GM13976 (cell line): ENCODE data around the gene GATA5.

Source experiments
- DNase-seq: peaks from one replicate; pipeline ENCODE4 v3.0.0; 2012; ENCODE audit warnings: low spot score
- CTCF ChIP-seq: IDR thresholded peaks from 2 replicates; pipeline ENCODE4 v1.5.1; 2012; ENCODE audit warnings: borderline replicate concordance, mild to moderate bottlenecking; ENCODE audit not compliant: insufficient read depth; ENCODE audit errors: extremely low read depth, missing control alignments, control extremely low read depth
- in situ Hi-C: fragments of 300-500 bp; cut with MboI; formaldehyde crosslinking; loops from one replicate; pipeline ENCODE4 v1.12.0; 2022; ENCODE audit warnings: low sequenced_read_pairs, mixed read lengths, inconsistent platforms; ENCODE audit not compliant: unreplicated experiment

Gene GATA5

DNA sequence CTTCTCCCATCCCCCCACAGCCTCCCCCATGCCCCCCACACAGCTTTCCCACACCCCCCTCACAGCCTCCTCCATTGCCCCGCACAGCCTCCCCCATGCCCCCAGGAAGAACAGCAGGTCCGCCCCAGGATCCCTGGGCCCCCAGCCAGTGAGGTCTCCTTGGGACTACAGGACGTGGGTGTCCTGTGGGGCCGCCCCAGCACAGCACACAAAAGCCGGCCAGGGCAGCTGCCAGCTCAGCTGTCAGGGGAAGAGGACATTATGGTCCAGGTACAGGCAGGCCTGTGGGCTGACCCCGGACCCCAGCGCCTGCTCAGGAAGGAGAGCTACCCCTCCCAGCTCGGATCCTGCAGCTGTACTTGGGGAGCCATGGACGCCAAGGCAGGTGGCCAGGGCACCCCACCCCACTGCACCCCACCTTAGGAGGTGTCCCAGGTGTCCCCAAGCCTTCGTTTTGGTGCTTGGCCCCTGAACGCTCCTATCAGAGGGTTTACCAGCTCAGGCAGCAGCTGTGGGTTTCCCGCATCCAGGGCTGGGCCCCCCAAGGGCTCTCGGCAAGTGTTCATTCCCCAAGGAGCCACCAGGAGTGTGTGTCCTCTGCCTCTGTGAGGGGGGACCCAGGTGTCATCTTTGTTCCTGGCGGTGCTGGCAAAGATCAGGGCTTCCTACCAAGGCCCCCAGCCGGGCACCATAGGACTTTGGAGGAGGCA is 42.3 kb upstream of the GATA5 start:
- TF ChIP-seq CTCF: no peak
- DNase-seq: no peak
- in situ Hi-C loops: no loop called here

DNA sequence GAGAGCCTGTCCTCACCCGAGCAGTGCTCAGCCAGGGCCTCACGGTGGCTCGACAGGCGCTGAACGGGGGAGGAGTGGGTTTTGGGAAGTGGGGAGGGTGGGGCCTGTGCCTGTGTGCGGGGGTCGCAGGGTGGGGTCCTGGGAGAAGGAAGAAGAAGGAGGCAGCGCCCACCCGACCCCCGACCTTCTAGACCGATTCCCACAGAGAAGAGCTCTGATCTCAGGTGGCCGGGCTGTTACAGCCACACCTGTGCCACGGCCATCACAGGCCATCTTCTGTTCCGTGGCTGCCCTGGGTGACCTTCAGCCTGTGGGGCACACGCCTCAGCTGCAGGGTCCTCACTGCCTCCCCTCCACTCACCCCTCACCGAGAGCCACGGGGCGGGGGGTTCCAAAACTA is 41.4 kb upstream of the GATA5 start:
- DNase-seq: no peak
- no peak for TF ChIP-seq CTCF
- in situ Hi-C loops: no loop called here

GRCh38 chr20:62516338-62516737 is 40.5 kb upstream of the GATA5 start:
- in situ Hi-C loops: no loop called here
- no peak for TF ChIP-seq CTCF
- no peak for DNase-seq

DNA sequence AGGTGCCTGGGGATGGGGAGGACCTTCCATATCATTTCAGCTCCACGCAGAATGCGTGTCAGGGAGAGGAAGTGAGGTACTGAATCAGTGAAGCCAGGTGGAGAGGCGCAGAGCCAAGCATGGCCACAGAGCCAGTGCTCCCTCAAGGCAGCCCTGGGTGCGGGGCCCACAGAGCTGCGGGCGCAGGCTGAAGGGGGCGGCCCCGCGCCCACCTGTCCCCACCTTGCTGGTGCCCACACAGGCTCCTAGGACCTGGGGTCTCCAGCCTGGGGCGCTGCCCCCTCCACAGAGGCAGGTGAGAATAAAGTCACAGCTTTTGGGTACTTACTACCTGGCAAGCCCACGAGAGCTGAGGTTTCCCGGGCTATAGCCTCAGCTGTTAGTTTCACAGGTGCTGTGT is 40.0 kb upstream of the GATA5 start:
- TF ChIP-seq CTCF: no peak
- no peak for DNase-seq
- in situ Hi-C loops: no loop called here

GRCh38 chr20:62515280-62515679 is 39.5 kb upstream of the GATA5 start:
- DNase-seq: no peak
- in situ Hi-C loops: no loop called here
- no peak for TF ChIP-seq CTCF

DNA sequence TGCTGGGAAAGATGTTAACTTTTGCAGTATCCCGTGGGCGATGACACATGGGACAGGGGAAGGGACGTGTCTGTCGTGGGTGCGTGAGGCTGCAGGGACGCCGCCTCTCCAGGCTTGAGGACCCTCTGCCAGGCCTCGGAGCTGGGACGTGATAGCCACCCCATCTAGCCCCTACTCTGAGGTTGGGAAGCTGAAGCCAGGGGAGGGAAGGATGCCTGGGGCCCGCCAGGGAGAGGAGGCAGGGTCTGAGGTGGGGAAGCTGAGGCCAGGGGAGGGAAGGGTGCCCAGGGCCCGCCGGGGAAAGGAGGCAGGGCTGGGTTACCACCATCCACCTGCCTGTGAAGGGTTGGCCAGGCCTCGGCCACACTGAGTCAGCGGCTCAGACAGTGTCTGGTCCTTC is 38.2 kb upstream of the GATA5 start:
- TF ChIP-seq CTCF: no peak
- DNase-seq: no peak
- in situ Hi-C loops: no loop called here
